Prostate gland (tissue), 2 donors: ENCODE data around the gene IFNLR1. TPM values are rescaled to one million over a fixed set of nuclear protein-coding genes. Genes with fewer than 3 reads are reported as not detected.
A peak's percentile ranks its signal among the peaks of the same experiment; 100 is the strongest.

ENCODE experiments used
- DNase-seq: peaks from one replicate; pipeline ENCODE4 v3.0.0-alpha.2; 2019; ENCODE audit warnings: low spot score
- H3K27ac ChIP-seq, 2 donors: fragments of 200-600 bp; sonication (generic); 2 replicates each; pipeline ENCODE4 v1.5.1; 2017 to 2019
- H3K27me3 ChIP-seq: fragments of 200-600 bp; sonication (generic); replicated peaks from 2 replicates; pipeline ENCODE4 v1.5.1; 2019; ENCODE audit not compliant: insufficient read depth
- H3K36me3 ChIP-seq, 2 donors: fragments of 200-600 bp; sonication (generic); 1 replicate in 1 of 2; 2 replicates in 1 of 2; pipeline versions ENCODE4 v1.5.1 to v1.8.1; 2017 to 2019
- H3K4me1 ChIP-seq: fragments of 200-600 bp; sonication (generic); replicated peaks from 2 replicates; pipeline ENCODE4 v1.5.1; 2019
- H3K4me3 ChIP-seq, 2 donors: fragments of 200-600 bp; sonication (generic); 2 replicates each; pipeline ENCODE4 v1.5.1; 2017 to 2019
- H3K9me3 ChIP-seq: fragments of 200-600 bp; sonication (generic); 2 replicates; pipeline ENCODE4 v1.5.1; 2017
- POLR2A ChIP-seq: fragments of 450-650 bp; IDR thresholded peaks from one replicate; pipeline ENCODE4 v1.6.1; 2016; ENCODE audit warnings: antibody characterized with exemption, mild to moderate bottlenecking
- POLR2AphosphoS5 ChIP-seq: sonication (generic); formaldehyde crosslinking; IDR thresholded peaks from one replicate; pipeline ENCODE4 v1.6.1; 2017; ENCODE audit warnings: antibody characterized with exemption
- WGBS: methylation state at CpG from one replicate; pipeline ENCODE4 v1.1.5; 2018; 5-methylcytosine and 5-hydroxymethylcytosine counted together
- intact Hi-C: fragments of 100-400 bp; cut with DNase I; formaldehyde crosslinking; loops from one replicate; pipeline ENCODE4 v1.14.2; 2022
- total RNA-seq, 2 donors: library from RNA; depleted of rRNA; stranded (reverse); fragments of >200 nt; gene quantifications; one replicate each; pipeline ENCODE4 v1.1.0, GENCODE V29; 2016
- TF ChIP-seq, protein P1 (sequence below), 4 experiments: fragments of 200-600 bp in 2 of 4; fragments of 450-650 bp in 2 of 4; sonication (generic) in 2 of 4; IDR thresholded peaks; 1 replicate in 3 of 4; 2 replicates in 1 of 4; pipeline ENCODE4 v1.5.1; 2016 to 2019; ENCODE audit warnings: antibody characterized with exemption in 4 of 4, mild to moderate bottlenecking in 2 of 4, moderate library complexity in 2 of 4

IFNLR1 gene
- total RNA-seq, 2 donors from 2014 or later = 6.6 to 9.2 TPM

GRCh38 chr1:24142546-24143534 is 44.2 kb downstream of the IFNLR1 start, which contains the start of gene IL22RA1:
Gene IL22RA1 (minus strand): TSS chr1:24143140. CDS start chr1:24143082, 58 bp downstream.
- H3K27ac ChIP-seq = peak within 1 kb of the TSS; percentile 54 to 60
- H3K4me3 ChIP-seq = peak within 1 kb of the TSS; percentile 33 to 39
- H3K36me3 ChIP-seq = no peaks in the 10 kb centered on the region
- H3K9me3 ChIP-seq = no peaks in the 10 kb centered on the region
- 35% methylated on average over 22 of the region's 22 CpGs for WGBS
- peaks cover 4% of the 10 kb centered on the region for H3K4me1 ChIP-seq
- peak; percentile 55 for DNase-seq
- intact Hi-C loops = no loop called here
- TF ChIP-seq, protein P1, sequence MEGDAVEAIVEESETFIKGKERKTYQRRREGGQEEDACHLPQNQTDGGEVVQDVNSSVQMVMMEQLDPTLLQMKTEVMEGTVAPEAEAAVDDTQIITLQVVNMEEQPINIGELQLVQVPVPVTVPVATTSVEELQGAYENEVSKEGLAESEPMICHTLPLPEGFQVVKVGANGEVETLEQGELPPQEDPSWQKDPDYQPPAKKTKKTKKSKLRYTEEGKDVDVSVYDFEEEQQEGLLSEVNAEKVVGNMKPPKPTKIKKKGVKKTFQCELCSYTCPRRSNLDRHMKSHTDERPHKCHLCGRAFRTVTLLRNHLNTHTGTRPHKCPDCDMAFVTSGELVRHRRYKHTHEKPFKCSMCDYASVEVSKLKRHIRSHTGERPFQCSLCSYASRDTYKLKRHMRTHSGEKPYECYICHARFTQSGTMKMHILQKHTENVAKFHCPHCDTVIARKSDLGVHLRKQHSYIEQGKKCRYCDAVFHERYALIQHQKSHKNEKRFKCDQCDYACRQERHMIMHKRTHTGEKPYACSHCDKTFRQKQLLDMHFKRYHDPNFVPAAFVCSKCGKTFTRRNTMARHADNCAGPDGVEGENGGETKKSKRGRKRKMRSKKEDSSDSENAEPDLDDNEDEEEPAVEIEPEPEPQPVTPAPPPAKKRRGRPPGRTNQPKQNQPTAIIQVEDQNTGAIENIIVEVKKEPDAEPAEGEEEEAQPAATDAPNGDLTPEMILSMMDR (IDR thresholded peaks at IDR 0.05) = no peak
- TF ChIP-seq POLR2AphosphoS5 (peak; percentile 16), POLR2A (no peak)
- H3K27me3 ChIP-seq = no peaks in the 10 kb centered on the region

DNA sequence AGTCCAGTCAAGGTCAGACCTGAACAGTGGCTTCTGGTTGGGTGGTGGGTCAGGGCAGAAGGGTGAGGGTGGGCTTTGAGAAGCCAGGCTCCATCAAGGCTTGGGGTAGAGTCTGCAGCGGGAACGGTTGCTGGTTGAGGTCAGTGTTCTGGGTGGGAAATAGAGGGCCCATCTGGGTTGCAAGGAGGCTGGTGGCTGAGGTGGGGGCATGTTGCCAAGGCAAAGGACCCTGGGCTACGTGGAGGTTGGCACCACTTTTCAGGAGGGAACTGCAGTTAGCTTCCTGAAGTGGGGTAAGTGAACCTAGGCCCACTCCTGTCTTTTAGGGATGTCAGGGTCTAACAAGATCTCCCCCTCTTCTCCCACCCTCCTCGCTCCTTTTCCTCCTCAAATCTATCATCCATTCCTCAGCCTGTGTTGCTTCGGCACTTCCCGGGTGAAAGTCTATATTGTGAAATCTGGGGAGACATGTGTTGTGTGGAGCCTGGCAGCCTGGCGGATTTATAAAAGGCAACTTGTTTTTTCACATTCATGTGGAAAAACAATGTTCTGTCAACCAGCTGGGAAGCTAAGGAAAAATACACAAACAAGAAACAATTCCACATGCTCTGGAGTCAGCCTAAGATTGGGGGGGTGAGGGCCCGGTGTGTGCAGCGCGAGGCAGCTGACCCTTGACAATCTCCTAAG is 45.6 kb downstream of the IFNLR1 start:
- TF ChIP-seq POLR2AphosphoS5 = no peak
- TF ChIP-seq POLR2A = no peak
- TF ChIP-seq, protein P1 (IDR thresholded peaks at IDR 0.05) = no peak
- intact Hi-C loops = no loop called here
- WGBS = 87% methylated on average over 9 of the region's 10 CpGs
- Histone ChIP-seq H3K4me1 (peaks cover 4% of the 10 kb centered on the region), H3K27ac (no peak overlapping the region), H3K4me3 (no peak overlapping the region), H3K27me3 (no peaks in the 10 kb centered on the region), H3K9me3 (no peaks in the 10 kb centered on the region), H3K36me3 (no peaks in the 10 kb centered on the region)
- no peak for DNase-seq

DNA sequence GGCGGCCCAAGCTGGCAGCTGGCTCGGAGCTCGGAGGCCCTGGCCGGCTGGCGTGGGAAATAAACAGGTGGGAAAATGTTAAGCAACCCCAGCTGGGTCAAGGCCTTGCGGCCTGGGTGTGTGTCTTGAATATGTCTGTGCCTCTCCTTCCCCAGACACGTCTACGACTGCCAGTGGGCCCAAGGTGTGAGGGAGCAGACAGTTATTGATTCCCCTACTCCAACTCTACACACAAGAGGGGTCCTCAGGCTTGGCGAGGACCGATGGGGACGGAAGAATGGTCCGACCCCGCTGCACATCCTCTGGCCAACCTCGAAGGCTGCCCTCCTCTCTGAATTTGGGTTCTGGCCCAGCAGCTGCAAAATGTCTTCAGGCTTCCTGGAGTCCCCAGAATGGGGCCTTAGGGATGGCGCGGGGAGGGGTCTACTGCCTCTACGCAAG is 46.3 kb downstream of the IFNLR1 start:
- Histone ChIP-seq H3K36me3 (no peaks in the 10 kb centered on the region), H3K27me3 (no peaks in the 10 kb centered on the region), H3K9me3 (no peaks in the 10 kb centered on the region), H3K4me3 (no peak overlapping the region), H3K4me1 (peaks cover 4% of the 10 kb centered on the region), H3K27ac (no peak overlapping the region)
- intact Hi-C loops = no loop called here
- WGBS = 84% methylated on average over 17 of the region's 17 CpGs
- no peak for DNase-seq
- TF ChIP-seq POLR2AphosphoS5 (no peak), POLR2A (no peak)
- TF ChIP-seq, protein P1 (IDR thresholded peaks at IDR 0.05) = no peak

DNA sequence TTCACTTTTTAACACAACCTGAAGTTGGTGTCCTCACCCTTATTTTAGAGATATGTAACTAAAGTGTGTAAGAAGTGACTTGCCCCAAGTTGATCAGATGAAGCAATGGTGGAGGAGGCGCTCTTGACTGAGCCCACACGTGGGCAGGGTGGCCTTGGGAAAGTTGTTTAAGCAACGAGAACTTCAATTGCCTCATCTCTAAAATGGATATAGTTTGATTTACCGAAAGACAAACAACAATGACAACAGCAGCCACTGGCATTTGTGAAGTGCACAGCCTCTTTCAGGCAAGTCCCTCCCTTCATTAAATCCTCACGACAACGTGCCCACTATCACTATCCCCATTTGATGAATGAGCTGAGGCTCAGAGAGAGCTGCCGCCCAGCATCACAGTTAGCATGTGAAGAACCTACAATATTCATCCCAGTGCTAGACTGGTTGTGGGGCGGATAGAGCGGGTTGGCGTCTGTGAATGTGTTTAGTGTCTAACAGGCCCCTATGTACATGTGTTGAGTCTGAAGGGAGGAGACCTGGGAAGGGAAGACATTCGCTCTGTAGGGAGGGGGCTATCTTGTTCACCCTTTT is 47.2 kb downstream of the IFNLR1 start:
- no peaks in the 10 kb centered on the region for H3K36me3 ChIP-seq
- no peaks in the 10 kb centered on the region for H3K9me3 ChIP-seq
- no peak for TF ChIP-seq POLR2AphosphoS5
- TF ChIP-seq, protein P1 (IDR thresholded peaks at IDR 0.05) = no peak
- DNase-seq = no peak
- peaks cover 4% of the 10 kb centered on the region for H3K4me1 ChIP-seq
- 89% methylated on average over 11 of the region's 11 CpGs for WGBS
- H3K27ac ChIP-seq = no peak overlapping the region
- H3K27me3 ChIP-seq = no peaks in the 10 kb centered on the region
- intact Hi-C loops = no loop called here
- H3K4me3 ChIP-seq = no peak overlapping the region
